PC-3 (cell line): Measurements from ENCODE around the gene TSHB. TPM values are rescaled to one million over a fixed set of nuclear protein-coding genes. Genes with fewer than 3 reads are reported as not detected.

Source experiments
- ATAC-seq: fragments of 200-7000 bp; cut with Tn5 transposase; 2 replicates; pipeline ENCODE4 v1.9.1; 2020; ENCODE audit warnings: mild to moderate bottlenecking, moderate library complexity
- BruUV-seq: library from RNA; stranded (reverse); fragments of 400-500 nt; replicated peaks from 2 replicates; lab custom pipeline; 2021; lab: Mats Ljungman, UMichigan
- CTCF ChIA-PET: fragments of 300-600 bp; sonication (Branson Sonifier 250); formaldehyde crosslinking; loops from one replicate; lab custom pipeline; 2022; ENCODE audit warnings: antibody characterized with exemption; lab: Charles Lee
- POLR2A ChIA-PET: fragments of 300-600 bp; sonication (Branson Sonifier 250); formaldehyde crosslinking; loops from one replicate; lab custom pipeline; 2022; ENCODE audit warnings: antibody characterized with exemption; ENCODE audit not compliant: unreplicated experiment; lab: Charles Lee
- DNase-seq: peaks from one replicate; pipeline ENCODE4 v3.0.0-alpha.2; 2015
- H2AFZ ChIP-seq: fragments of 300-600 bp; sonication (generic); 2 replicates; pipeline ENCODE4 v1.6.0; 2016; ENCODE audit warnings: antibody characterized with exemption, low read length
- H3F3A ChIP-seq: fragments of 300-600 bp; sonication (generic); one replicate; pipeline ENCODE4 v1.6.0; 2017; ENCODE audit warnings: antibody characterized with exemption, low read length, control low read depth, mild to moderate bottlenecking; ENCODE audit not compliant: unreplicated experiment
- H3K27ac ChIP-seq: fragments of 300-600 bp; sonication (generic); 2 replicates; pipeline ENCODE4 v1.5.1; 2016; ENCODE audit warnings: mild to moderate bottlenecking, low read length
- H3K27me3 ChIP-seq: fragments of 300-600 bp; sonication (generic); 2 replicates; pipeline ENCODE4 v1.6.1; 2016; ENCODE audit warnings: low read length, mixed read lengths
- H3K36me3 ChIP-seq: fragments of 300-600 bp; sonication (generic); 2 replicates; pipeline ENCODE4 v1.6.1; 2016; ENCODE audit warnings: low read depth, mixed run types, low read length, mixed read lengths
- H3K4me1 ChIP-seq: fragments of 300-600 bp; sonication (generic); 2 replicates; pipeline ENCODE4 v1.5.1; 2016; ENCODE audit warnings: low read length; ENCODE audit not compliant: insufficient read depth
- H3K4me2 ChIP-seq: fragments of 300-600 bp; sonication (generic); 2 replicates; pipeline ENCODE4 v1.6.0; 2016; ENCODE audit warnings: low read length
- H3K4me3 ChIP-seq: fragments of 300-600 bp; sonication (generic); 2 replicates; pipeline ENCODE4 v1.5.1; 2016; ENCODE audit warnings: mild to moderate bottlenecking, low read length, mixed read lengths
- H3K79me2 ChIP-seq: fragments of 300-600 bp; sonication (generic); 2 replicates; pipeline ENCODE4 v1.6.1; 2017; ENCODE audit warnings: low read length, mixed read lengths
- H3K9ac ChIP-seq: fragments of 300-600 bp; sonication (generic); 2 replicates; pipeline ENCODE4 v1.6.0; 2016; ENCODE audit warnings: mild to moderate bottlenecking, low read length
- H3K9me2 ChIP-seq: fragments of 300-600 bp; sonication (generic); replicated peaks from 2 replicates; pipeline ENCODE4 v1.6.1; 2016; ENCODE audit warnings: mixed run types, low read length, mixed read lengths
- H3K9me3 ChIP-seq: fragments of 300-600 bp; sonication (generic); 2 replicates; pipeline ENCODE4 v1.6.1; 2016; ENCODE audit warnings: low read length, mixed read lengths
- H4K20me1 ChIP-seq: fragments of 300-600 bp; sonication (generic); 2 replicates; pipeline ENCODE4 v1.6.1; 2016; ENCODE audit warnings: low read length, mixed read lengths
- CTCF ChIP-seq: fragments of 300-600 bp; sonication (generic); conservative IDR thresholded peaks from 2 replicates; pipeline ENCODE4 v1.5.1; 2017; ENCODE audit warnings: antibody characterized with exemption, low read depth, mild to moderate bottlenecking, low read length
- EZH2 ChIP-seq: fragments of 300-600 bp; sonication (generic); IDR thresholded peaks from one replicate; pipeline ENCODE4 v1.6.1; 2017; ENCODE audit warnings: antibody characterized with exemption, mild to moderate bottlenecking, low read length; ENCODE audit not compliant: unreplicated experiment
- EZH2phosphoT487 ChIP-seq: fragments of 300-600 bp; sonication (generic); IDR thresholded peaks from 2 replicates; pipeline ENCODE4 v1.6.1; 2018; ENCODE audit warnings: mild to moderate bottlenecking, antibody characterized with exemption, low read length, borderline replicate concordance
- intact Hi-C: fragments of 100-400 bp; cut with micrococcal nuclease; formaldehyde crosslinking; loops from 2 replicates; pipeline ENCODE4 v1.9.0; 2023
- total RNA-seq: library from RNA; depleted of rRNA; stranded (reverse); fragments of >200 nt; gene quantifications from 2 replicates; pipeline ENCODE4 v1.2.3, GENCODE V29; 2014

Gene TSHB
- total RNA-seq, 1 experiment from 2014 or later, result not detected

- no peak overlapping the region for H3K9ac ChIP-seq
- no peak overlapping the region for H3K4me3 ChIP-seq
- no peak overlapping the region for H3K4me2 ChIP-seq
- ATAC-seq (no peak), DNase-seq (no peak)
- H2AFZ ChIP-seq, result no peak overlapping the region
- H3K9me3 ChIP-seq, result no peaks in the 10 kb centered on the region
- no peaks in the 10 kb centered on the region for H3K9me2 ChIP-seq
- no peaks in the 10 kb centered on the region for H3K79me2 ChIP-seq
- H3K4me1 ChIP-seq, result peaks cover 51% of the 10 kb centered on the region
- H3K27ac ChIP-seq, result no peak overlapping the region
- CTCF ChIA-PET, result no interaction called here
- POLR2A ChIA-PET, result no interaction called here
- H3K27me3 ChIP-seq, result no peaks in the 10 kb centered on the region
- no peaks in the 10 kb centered on the region for H3K36me3 ChIP-seq
- H4K20me1 ChIP-seq, result no peaks in the 10 kb centered on the region
- H3F3A ChIP-seq, result peaks cover 4% of the 10 kb centered on the region
- intact Hi-C loops, result no loop called here
- BruUV-seq, result no TSS peak
- TF ChIP-seq CTCF, result no peak
- no peak for TF ChIP-seq EZH2
- no peak for TF ChIP-seq EZH2phosphoT487
These were observed 34.8 kb downstream of the TSHB start for GRCh38 chr1:115064461-115064860.

- no peak overlapping the region for H3K27ac ChIP-seq
- no peak overlapping the region for H3K4me3 ChIP-seq
- BruUV-seq, result no TSS peak
- peaks cover 4% of the 10 kb centered on the region for H3F3A ChIP-seq
- no peak for DNase-seq
- no peak overlapping the region for H2AFZ ChIP-seq
- POLR2A ChIA-PET, result no interaction called here
- no peak for ATAC-seq
- CTCF ChIA-PET, result no interaction called here
- TF ChIP-seq CTCF (no peak), EZH2 (no peak), EZH2phosphoT487 (no peak)
- H3K9ac ChIP-seq, result no peak overlapping the region
- H3K9me3 ChIP-seq, result no peaks in the 10 kb centered on the region
- H3K4me2 ChIP-seq, result no peak overlapping the region
- intact Hi-C loops, result no loop called here
- H3K27me3 ChIP-seq, result no peaks in the 10 kb centered on the region
- H4K20me1 ChIP-seq, result no peaks in the 10 kb centered on the region
- no peaks in the 10 kb centered on the region for H3K79me2 ChIP-seq
- no peaks in the 10 kb centered on the region for H3K36me3 ChIP-seq
- H3K4me1 ChIP-seq, result peaks cover 51% of the 10 kb centered on the region
- H3K9me2 ChIP-seq, result no peaks in the 10 kb centered on the region
These were observed 35.4 kb downstream of the TSHB start for GRCh38 chr1:115065021-115065420.

- no peaks in the 10 kb centered on the region for H4K20me1 ChIP-seq
- intact Hi-C loops, result no loop called here
- TF ChIP-seq CTCF, result no peak
- no peak for TF ChIP-seq EZH2phosphoT487
- TF ChIP-seq EZH2, result no peak
- no peaks in the 10 kb centered on the region for H3K79me2 ChIP-seq
- H3K9ac ChIP-seq, result no peak overlapping the region
- peaks cover 2% of the 10 kb centered on the region for H3F3A ChIP-seq
- no peaks in the 10 kb centered on the region for H3K36me3 ChIP-seq
- peak overlapping the region; percentile 59 for H3K4me2 ChIP-seq
- H3K4me3 ChIP-seq, result no peak overlapping the region
- no peaks in the 10 kb centered on the region for H3K27me3 ChIP-seq
- DNase-seq (peak; percentile 86), ATAC-seq (peak; percentile 72)
- ChIA-PET POLR2A (interaction anchor here (0.8 kb wide), 1 partner anchor 9 kb away, joined by 3 read pairs; no protein-coding TSS in a partner anchor), CTCF (no interaction called here)
- H3K4me1 ChIP-seq, result peaks cover 39% of the 10 kb centered on the region
- no TSS peak for BruUV-seq
- H3K27ac ChIP-seq, result no peak overlapping the region
- H3K9me3 ChIP-seq, result no peaks in the 10 kb centered on the region
- no peaks in the 10 kb centered on the region for H3K9me2 ChIP-seq
- H2AFZ ChIP-seq, result no peak overlapping the region
These were observed 37.7 kb downstream of the TSHB start for GRCh38 chr1:115067161-115067859.
